ENCODE results near the gene F3. TPM values are rescaled to one million over a fixed set of nuclear protein-coding genes. Genes with fewer than 3 reads are reported as not detected.

Gene F3
- total RNA-seq, 2 donors from 2014 or later, result 37.9 to 85.4 TPM

- Histone ChIP-seq H3K27ac (no peak overlapping the region), H3K4me1 (peaks cover 44% of the 10 kb centered on the region), H3K27me3 (no peaks in the 10 kb centered on the region), H3K36me3 (replicated peaks in 1 of 2; ENCODE audit: insufficient read depth in 1 of 2, low read depth in 2 of 2) (peaks cover 0 to 5% of the 10 kb centered on the region in 2 donors), H3K9me3 (no peaks in the 10 kb centered on the region), H3K4me3 (no peak overlapping the region)
- DNase-seq (no peak), ATAC-seq (no peak)
- intact Hi-C loops (cut with DNase I), result no loop called here
- 84 to 88% methylated on average over 6 of the region's 6 CpGs for WGBS, 2 donors
- no peak for TF ChIP-seq CTCF (IDR thresholded peaks at IDR 0.05)
- TF ChIP-seq POLR2A (IDR thresholded peaks at IDR 0.05), result no peak
These were observed 3.2 kb downstream of the F3 start for GRCh38 chr1:94538243-94538827.

- Histone ChIP-seq H3K9me3 (no peaks in the 10 kb centered on the region), H3K27me3 (no peaks in the 10 kb centered on the region), H3K27ac (no peak overlapping the region), H3K4me1 (peaks cover 34% of the 10 kb centered on the region), H3K4me3 (no peak overlapping the region), H3K36me3 (replicated peaks in 1 of 2; ENCODE audit: insufficient read depth in 1 of 2, low read depth in 2 of 2) (peaks cover 0 to 8% of the 10 kb centered on the region in 2 donors)
- intact Hi-C loops (cut with DNase I), result no loop called here
- TF ChIP-seq CTCF (IDR thresholded peaks at IDR 0.05) (no peak), POLR2A (IDR thresholded peaks at IDR 0.05) (no peak)
- 61 to 67% methylated on average over 6 of the region's 6 CpGs for WGBS, 2 donors
- no peak for ATAC-seq
- DNase-seq, result no peak
These were observed 4.3 kb downstream of the F3 start for GRCh38 chr1:94537254-94537653.

- 86 to 88% methylated on average over 9 of the region's 9 CpGs for WGBS, 2 donors
- no peaks in the 10 kb centered on the region for H3K9me3 ChIP-seq
- no peaks in the 10 kb centered on the region for H3K27me3 ChIP-seq
- TF ChIP-seq CTCF (IDR thresholded peaks at IDR 0.05), result no peak
- TF ChIP-seq POLR2A (IDR thresholded peaks at IDR 0.05), result no peak
- peaks cover 0 to 12% of the 10 kb centered on the region in 2 donors for H3K36me3 ChIP-seq (replicated peaks in 1 of 2; ENCODE audit: insufficient read depth in 1 of 2, low read depth in 2 of 2)
- H3K27ac ChIP-seq, result no peak overlapping the region
- H3K4me3 ChIP-seq, result no peak overlapping the region
- intact Hi-C loops (cut with DNase I), result no loop called here
- no peak for DNase-seq
- no peak for ATAC-seq
- peaks cover 34% of the 10 kb centered on the region for H3K4me1 ChIP-seq
These were observed 5.7 kb downstream of the F3 start for GRCh38 chr1:94535879-94536278.

- WGBS, 2 donors, result 82 to 83% methylated on average over 5 of the region's 5 CpGs
- Histone ChIP-seq H3K27ac (no peak overlapping the region), H3K4me3 (no peak overlapping the region)
These were observed 6.5 kb downstream of the F3 start for GRCh38 chr1:94535095-94535494.

More at GRCh38 chr1:94535095-94535494, 6.5 kb downstream of the F3 start:
- no peaks in the 10 kb centered on the region for H3K9me3 ChIP-seq
- peaks cover 0 to 17% of the 10 kb centered on the region in 2 donors for H3K36me3 ChIP-seq (replicated peaks in 1 of 2; ENCODE audit: insufficient read depth in 1 of 2, low read depth in 2 of 2)
- no peaks in the 10 kb centered on the region for H3K27me3 ChIP-seq
- TF ChIP-seq CTCF (IDR thresholded peaks at IDR 0.05) (no peak), POLR2A (IDR thresholded peaks at IDR 0.05) (no peak)
- ATAC-seq, result no peak
- peaks cover 33% of the 10 kb centered on the region for H3K4me1 ChIP-seq
- intact Hi-C loops (cut with DNase I), result no loop called here
- DNase-seq, result no peak
